ENCODE results near the gene NDN. TPM values are rescaled to one million over a fixed set of nuclear protein-coding genes. Genes with fewer than 3 reads are reported as not detected.

NDN gene, protein sequence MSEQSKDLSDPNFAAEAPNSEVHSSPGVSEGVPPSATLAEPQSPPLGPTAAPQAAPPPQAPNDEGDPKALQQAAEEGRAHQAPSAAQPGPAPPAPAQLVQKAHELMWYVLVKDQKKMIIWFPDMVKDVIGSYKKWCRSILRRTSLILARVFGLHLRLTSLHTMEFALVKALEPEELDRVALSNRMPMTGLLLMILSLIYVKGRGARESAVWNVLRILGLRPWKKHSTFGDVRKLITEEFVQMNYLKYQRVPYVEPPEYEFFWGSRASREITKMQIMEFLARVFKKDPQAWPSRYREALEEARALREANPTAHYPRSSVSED
- 0.09 to 0.11 TPM in 2 of 5 replicates, not detected in the others for total RNA-seq (2022; extraction: Qiagen RNA extraction; ENCODE audit: low read depth)

GRCh38 chr15:23687143-23687470 lies at the start of gene NDN:
NDN (minus strand) TSS chr15:23687305; CDS start chr15:23687217, 88 bp downstream.

GRCh38 chr15:23647421-23648370 lies 39.4 kb downstream of the NDN start, which contains the start of gene MAGEL2:
MAGEL2 (minus strand) TSS chr15:23647867; CDS start chr15:23647742, 125 bp downstream.

Other genes with a start within 250 kb of the NDN start
- gene GOLGA6L2, start 240.1 kb downstream of the NDN start, total RNA-seq (2022; extraction: Qiagen RNA extraction; ENCODE audit: low read depth): not detected in 5 replicates
- 1.1 to 3.3 TPM (median 2.3 TPM) in 5 replicates for gene MKRN3, start 121.6 kb downstream of the NDN start, total RNA-seq (2022; extraction: Qiagen RNA extraction; ENCODE audit: low read depth)
- gene MAGEL2, start 39.4 kb downstream of the NDN start, total RNA-seq (2022; extraction: Qiagen RNA extraction; ENCODE audit: low read depth): not detected in 5 replicates

All from A549 treated with RU486 at 1 μM for 4 hours (cell line).